AG09309 (cell line): ENCODE measurements around the gene VPS37D.

Source experiments
- DNase-seq: peaks from one replicate; pipeline ENCODE4 v3.0.0-alpha.2; 2010; ENCODE audit warnings: low read depth
- H3K4me3 ChIP-seq: 2 replicates; pipeline ENCODE4 v1.5.1; 2011; ENCODE audit warnings: mild to moderate bottlenecking, low read depth, low read length, moderate library complexity; ENCODE audit not compliant: control insufficient read depth
- TF ChIP-seq, protein P1 (sequence below): IDR thresholded peaks from 2 replicates; pipeline ENCODE4 v1.5.1; 2011; ENCODE audit warnings: mild to moderate bottlenecking, low read depth, low read length, inconsistent platforms; ENCODE audit not compliant: insufficient read depth, control insufficient read depth; ENCODE audit errors: missing control alignments

The VPS37D gene

DNA sequence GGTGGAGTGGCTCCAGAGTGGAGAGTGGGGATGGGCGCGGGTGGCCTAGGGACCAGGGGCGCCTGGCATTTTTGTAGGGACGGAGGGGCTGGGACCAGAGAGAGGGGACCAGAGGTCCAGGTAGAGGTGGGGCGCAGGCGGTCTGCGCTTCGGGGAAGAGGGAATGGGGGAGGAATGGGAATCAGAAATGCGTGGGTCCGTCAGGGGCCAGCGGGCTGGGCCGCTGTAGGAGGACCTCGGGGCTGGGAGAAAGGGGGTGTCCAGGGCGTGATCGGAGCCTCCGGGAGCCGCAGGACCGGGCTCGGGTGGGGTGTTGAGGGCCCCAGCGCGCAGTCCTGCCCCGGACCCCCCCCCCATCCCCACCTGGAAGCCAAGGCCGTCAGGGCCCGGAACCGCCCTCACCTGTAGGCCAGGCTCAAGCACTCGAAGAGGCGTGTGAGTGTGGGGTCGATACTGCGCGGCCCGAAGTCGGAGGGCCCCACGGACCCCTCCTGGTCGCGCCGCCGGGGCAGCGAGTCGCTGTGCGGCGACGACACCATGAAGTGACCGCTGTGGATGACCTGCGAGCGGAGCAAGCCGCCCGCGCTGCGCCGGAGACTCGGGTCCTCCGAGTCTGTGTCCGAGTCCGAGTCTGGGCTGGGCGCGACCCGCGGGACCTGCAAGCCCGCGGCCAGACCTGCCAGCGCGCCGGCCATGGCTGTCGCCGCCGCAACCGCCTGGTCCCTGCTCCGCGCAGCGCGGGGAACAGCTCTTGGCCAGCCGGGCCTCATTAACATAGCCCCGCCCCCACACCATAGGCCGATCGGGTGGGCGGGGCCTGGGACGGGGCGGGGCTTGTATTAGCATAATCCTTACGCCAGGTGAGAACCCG is 43.6 kb upstream of the VPS37D start, which contains the start of gene MLXIPL:
MLXIPL (minus strand) TSS at position 725 of the 871 bp plus-strand sequence; CDS start at position 695, 30 bp downstream.
- DNase-seq, result no peak
- no peak within 1 kb of the TSS; the same call in 1 of the 2 replicates for H3K4me3 ChIP-seq
- TF ChIP-seq, protein P1, sequence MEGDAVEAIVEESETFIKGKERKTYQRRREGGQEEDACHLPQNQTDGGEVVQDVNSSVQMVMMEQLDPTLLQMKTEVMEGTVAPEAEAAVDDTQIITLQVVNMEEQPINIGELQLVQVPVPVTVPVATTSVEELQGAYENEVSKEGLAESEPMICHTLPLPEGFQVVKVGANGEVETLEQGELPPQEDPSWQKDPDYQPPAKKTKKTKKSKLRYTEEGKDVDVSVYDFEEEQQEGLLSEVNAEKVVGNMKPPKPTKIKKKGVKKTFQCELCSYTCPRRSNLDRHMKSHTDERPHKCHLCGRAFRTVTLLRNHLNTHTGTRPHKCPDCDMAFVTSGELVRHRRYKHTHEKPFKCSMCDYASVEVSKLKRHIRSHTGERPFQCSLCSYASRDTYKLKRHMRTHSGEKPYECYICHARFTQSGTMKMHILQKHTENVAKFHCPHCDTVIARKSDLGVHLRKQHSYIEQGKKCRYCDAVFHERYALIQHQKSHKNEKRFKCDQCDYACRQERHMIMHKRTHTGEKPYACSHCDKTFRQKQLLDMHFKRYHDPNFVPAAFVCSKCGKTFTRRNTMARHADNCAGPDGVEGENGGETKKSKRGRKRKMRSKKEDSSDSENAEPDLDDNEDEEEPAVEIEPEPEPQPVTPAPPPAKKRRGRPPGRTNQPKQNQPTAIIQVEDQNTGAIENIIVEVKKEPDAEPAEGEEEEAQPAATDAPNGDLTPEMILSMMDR, result no peak

DNA sequence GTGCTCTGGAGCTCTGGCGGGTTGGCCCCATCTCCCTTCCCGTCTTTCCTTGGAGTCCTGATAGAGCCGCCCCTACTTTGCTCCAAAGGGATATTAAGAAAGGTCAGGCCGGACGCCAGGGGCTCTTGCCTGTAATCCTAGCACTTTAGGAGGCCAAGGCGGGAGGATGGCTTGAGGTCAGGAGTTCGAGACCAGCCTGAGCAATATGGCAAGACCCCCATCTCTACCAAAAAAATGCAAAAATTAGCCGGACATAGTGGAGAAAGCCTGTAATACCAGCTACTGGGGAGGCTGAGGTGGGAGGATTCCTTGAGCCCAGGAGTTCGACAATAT is 43.0 kb upstream of the VPS37D start:
- DNase-seq, result no peak
- TF ChIP-seq, protein P1, result no peak
- H3K4me3 ChIP-seq, result no peak overlapping the region

DNA sequence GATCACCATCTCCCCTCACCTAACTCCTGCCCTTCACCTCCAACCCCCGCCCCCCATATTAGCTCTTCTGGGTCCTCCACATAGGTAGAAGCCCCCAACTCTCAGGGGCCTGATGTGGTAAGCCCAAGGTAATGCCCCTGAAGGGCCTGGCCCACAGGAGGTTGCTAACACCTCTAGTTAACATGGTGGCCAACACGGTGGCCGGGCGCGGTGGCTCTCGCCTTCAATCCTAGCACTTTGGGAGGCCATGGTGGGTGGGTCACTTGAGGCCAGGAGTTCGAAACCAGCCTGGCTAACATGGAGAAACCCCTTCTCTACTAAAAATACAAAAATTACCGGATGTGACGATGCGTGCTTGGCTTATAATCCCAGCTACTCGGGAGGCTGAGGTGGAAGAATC is 42.4 kb upstream of the VPS37D start:
- H3K4me3 ChIP-seq, result no peak overlapping the region
- DNase-seq, result no peak
- TF ChIP-seq, protein P1, result no peak

DNA sequence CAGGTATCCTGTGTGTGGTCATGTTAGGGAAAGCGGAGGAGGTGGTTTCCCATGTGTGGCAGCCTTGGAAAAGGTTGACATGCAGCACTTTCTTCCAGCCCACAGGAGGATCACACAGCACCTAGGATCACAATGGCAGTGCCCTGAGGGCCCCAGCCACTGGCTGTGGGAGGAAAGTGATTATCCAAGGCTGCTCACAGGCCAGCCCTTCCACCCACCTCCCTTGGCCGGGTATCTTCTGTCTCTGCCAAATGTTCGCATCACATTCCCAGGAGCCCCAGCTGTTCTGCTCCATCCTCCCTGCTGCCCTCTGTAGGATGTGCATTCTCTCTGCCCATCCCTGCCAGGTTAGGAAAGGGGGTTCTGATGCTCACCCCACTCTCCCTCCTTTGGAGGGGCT is 40.8 kb upstream of the VPS37D start:
- TF ChIP-seq, protein P1, result peak; percentile 27
- DNase-seq, result no peak
- H3K4me3 ChIP-seq, result no peak overlapping the region

DNA sequence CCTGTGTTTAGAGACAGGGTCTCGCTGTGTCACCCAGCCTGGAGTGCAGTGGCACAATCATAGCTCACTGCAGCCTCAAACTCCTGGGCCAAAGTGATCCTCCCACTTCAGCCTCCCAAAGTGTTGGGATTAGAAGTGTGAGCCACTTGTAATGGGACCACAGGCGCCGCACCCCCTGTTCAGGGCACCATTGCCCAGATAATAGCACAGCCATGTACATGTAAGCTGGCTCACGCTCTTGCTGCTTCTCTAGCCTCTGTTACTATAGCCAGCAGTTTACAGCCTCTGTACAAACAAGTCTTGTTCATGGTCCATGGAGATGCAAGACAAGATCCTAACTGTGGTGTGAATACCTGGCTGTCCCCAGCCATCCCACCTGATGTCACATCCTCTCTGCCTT is 39.1 kb upstream of the VPS37D start:
- H3K4me3 ChIP-seq, result no peak overlapping the region
- TF ChIP-seq, protein P1, result no peak
- DNase-seq, result no peak

DNA sequence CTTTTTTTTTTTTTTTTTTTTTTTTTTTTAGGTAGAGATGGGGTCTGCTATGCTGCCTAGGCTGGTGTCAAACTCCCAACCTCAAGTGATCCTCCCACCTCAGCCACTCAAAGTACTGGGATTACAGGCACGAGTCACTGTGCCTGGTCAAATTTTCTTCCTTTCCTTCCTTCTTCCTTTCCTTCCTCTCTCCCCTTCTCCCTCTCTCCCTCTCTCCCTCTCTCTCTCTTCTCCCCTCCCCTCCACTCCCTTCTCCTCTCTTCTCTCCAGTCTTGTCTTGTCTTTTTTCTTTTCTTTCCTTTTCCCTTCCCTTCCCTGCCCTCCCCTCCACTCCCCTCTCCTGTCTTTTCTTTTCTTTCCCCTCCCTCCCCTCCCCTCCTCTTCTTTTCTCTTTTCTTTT is 36.1 kb upstream of the VPS37D start:
- no peak overlapping the region for H3K4me3 ChIP-seq
- TF ChIP-seq, protein P1, result no peak
- DNase-seq, result no peak
